ENCODE data around the gene IQCM. TPM values are rescaled to one million over a fixed set of nuclear protein-coding genes. Genes with fewer than 3 reads are reported as not detected.

IQCM gene
- total and polyA plus RNA-seq, 2 donors (not counting 3 experiments of a cell fraction or from before 2014, with no cell fraction given), result not detected

DNA sequence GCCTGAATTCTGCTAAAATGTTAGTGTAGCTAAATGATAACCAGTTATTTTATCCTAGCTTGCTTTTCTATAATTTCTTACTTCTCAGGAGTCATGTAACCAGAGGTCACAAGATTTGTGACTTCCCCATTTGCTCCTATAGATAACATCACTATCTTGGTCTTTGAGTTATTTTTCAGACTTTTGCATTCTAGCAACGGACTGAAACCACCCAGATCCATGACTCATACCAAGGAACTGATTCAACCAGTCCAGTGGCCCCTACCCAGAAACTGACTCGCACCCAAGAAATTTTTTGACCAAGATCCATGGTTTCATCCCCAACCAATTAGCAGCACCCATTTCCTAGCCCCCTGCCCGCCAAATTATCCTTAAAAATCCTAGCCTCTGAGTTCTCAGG is 50.0 kb downstream of the IQCM start:
- POLR2A ChIA-PET, result no interaction called here
- Histone ChIP-seq H3K9ac (replicated peaks; ENCODE audit: extremely low read depth, insufficient read depth, low read length) (no peak overlapping the region), H4K20me1 (replicated peaks; ENCODE audit: control insufficient read depth, extremely low read depth, insufficient read depth, low read length) (no peaks in the 10 kb centered on the region), H3K9me1 (replicated peaks; ENCODE audit: control insufficient read depth, extremely low read depth, insufficient read depth, low read length) (no peaks in the 10 kb centered on the region), H3K4me2 (ENCODE audit: insufficient read depth, low read length) (no peak overlapping the region), H3K27ac (ENCODE audit: insufficient read depth, low read depth, low read length) (no peak overlapping the region), H3K9me3 (replicated peaks; ENCODE audit: control insufficient read depth, insufficient read depth, low read length) (no peaks in the 10 kb centered on the region), H3K79me2 (ENCODE audit: control insufficient read depth, insufficient read depth, low read length) (no peaks in the 10 kb centered on the region), H3K4me1 (ENCODE audit: control insufficient read depth, extremely low read depth, insufficient read depth, low read length) (peaks cover 2% of the 10 kb centered on the region), H3K4me3 (replicated peaks in 1 of 3; ENCODE audit: insufficient read depth in 1 of 3, low read depth in 1 of 3, low read length in 3 of 3) (no peak overlapping the region), H3K36me3 (ENCODE audit: control insufficient read depth in 2 of 2, extremely low read depth in 1 of 2, insufficient read depth in 2 of 2, low read length in 2 of 2) (no peaks in the 10 kb centered on the region), H2AFZ (ENCODE audit: low read depth, low read length) (no peak overlapping the region), H3K27me3 (ENCODE audit: control insufficient read depth in 2 of 2, insufficient read depth in 2 of 2, low read length in 2 of 2) (no peaks in the 10 kb centered on the region)
- TF ChIP-seq FOS (IDR thresholded peaks at IDR 0.05; ENCODE audit: borderline replicate concordance, insufficient read depth, low read length) (peak; percentile 90), GATA2 (IDR thresholded peaks at IDR 0.05; ENCODE audit: insufficient read depth, insufficient read length, low read depth, low read length) (peak; percentile 82), EZH2 (IDR thresholded peaks at IDR 0.05; ENCODE audit: borderline replicate concordance, low read depth, low read length, severe bottlenecking) (no peak), MAX (IDR thresholded peaks at IDR 0.05; ENCODE audit: insufficient read depth, insufficient read length) (no peak)
- TF ChIP-seq, protein P1, sequence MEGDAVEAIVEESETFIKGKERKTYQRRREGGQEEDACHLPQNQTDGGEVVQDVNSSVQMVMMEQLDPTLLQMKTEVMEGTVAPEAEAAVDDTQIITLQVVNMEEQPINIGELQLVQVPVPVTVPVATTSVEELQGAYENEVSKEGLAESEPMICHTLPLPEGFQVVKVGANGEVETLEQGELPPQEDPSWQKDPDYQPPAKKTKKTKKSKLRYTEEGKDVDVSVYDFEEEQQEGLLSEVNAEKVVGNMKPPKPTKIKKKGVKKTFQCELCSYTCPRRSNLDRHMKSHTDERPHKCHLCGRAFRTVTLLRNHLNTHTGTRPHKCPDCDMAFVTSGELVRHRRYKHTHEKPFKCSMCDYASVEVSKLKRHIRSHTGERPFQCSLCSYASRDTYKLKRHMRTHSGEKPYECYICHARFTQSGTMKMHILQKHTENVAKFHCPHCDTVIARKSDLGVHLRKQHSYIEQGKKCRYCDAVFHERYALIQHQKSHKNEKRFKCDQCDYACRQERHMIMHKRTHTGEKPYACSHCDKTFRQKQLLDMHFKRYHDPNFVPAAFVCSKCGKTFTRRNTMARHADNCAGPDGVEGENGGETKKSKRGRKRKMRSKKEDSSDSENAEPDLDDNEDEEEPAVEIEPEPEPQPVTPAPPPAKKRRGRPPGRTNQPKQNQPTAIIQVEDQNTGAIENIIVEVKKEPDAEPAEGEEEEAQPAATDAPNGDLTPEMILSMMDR (IDR thresholded peaks at IDR 0.05; ENCODE audit: extremely low read depth in 1 of 2, insufficient read depth in 1 of 2, low read depth in 1 of 2, low read length in 2 of 2), result no peak
- CTCF ChIA-PET, result no interaction called here
- DNase-seq (ENCODE audit: low read depth, low spot score) (no peak), FAIRE-seq (no peak)
- no TSS peak for BruUV-seq (replicated peaks)
- dilution Hi-C loops (cut with MboI; ENCODE audit: extremely low pct_ligation_motif_present, low sequenced_read_pairs), result no loop called here
- intact Hi-C loops (cut with micrococcal nuclease), result no loop called here

- H3K9me1 ChIP-seq (replicated peaks; ENCODE audit: control insufficient read depth, extremely low read depth, insufficient read depth, low read length), result no peaks in the 10 kb centered on the region
- POLR2A ChIA-PET, result no interaction called here
- no peaks in the 10 kb centered on the region for H3K36me3 ChIP-seq (ENCODE audit: control insufficient read depth in 2 of 2, extremely low read depth in 1 of 2, insufficient read depth in 2 of 2, low read length in 2 of 2)
- no peak for TF ChIP-seq EZH2 (IDR thresholded peaks at IDR 0.05; ENCODE audit: borderline replicate concordance, low read depth, low read length, severe bottlenecking)
- TF ChIP-seq, protein P1 (IDR thresholded peaks at IDR 0.05; ENCODE audit: extremely low read depth in 1 of 2, insufficient read depth in 1 of 2, low read depth in 1 of 2, low read length in 2 of 2), result no peak
- TF ChIP-seq POLR2A (IDR thresholded peaks at IDR 0.05; ENCODE audit: low read depth, low read length), result no peak
- TF ChIP-seq GATA2 (IDR thresholded peaks at IDR 0.05; ENCODE audit: insufficient read depth, insufficient read length, low read depth, low read length), result no peak
- no peak for TF ChIP-seq MAX (IDR thresholded peaks at IDR 0.05; ENCODE audit: insufficient read depth, insufficient read length)
- no peak for TF ChIP-seq FOS (IDR thresholded peaks at IDR 0.05; ENCODE audit: borderline replicate concordance, insufficient read depth, low read length)
- no peaks in the 10 kb centered on the region for H3K4me1 ChIP-seq (ENCODE audit: control insufficient read depth, extremely low read depth, insufficient read depth, low read length)
- H3K4me2 ChIP-seq (ENCODE audit: insufficient read depth, low read length), result no peak overlapping the region
- no peaks in the 10 kb centered on the region for H4K20me1 ChIP-seq (replicated peaks; ENCODE audit: control insufficient read depth, extremely low read depth, insufficient read depth, low read length)
- DNase-seq (ENCODE audit: low read depth, low spot score) (no peak), FAIRE-seq (no peak)
- no peak overlapping the region for H3K9ac ChIP-seq (replicated peaks; ENCODE audit: extremely low read depth, insufficient read depth, low read length)
- CTCF ChIA-PET, result no interaction called here
- BruUV-seq (replicated peaks), result no TSS peak
- no peaks in the 10 kb centered on the region for H3K9me3 ChIP-seq (replicated peaks; ENCODE audit: control insufficient read depth, insufficient read depth, low read length)
- intact Hi-C loops (cut with micrococcal nuclease) (no loop called here), dilution Hi-C loops (cut with MboI; ENCODE audit: extremely low pct_ligation_motif_present, low sequenced_read_pairs) (no loop called here)
- no peak overlapping the region for H3K27ac ChIP-seq (ENCODE audit: insufficient read depth, low read depth, low read length)
- H2AFZ ChIP-seq (ENCODE audit: low read depth, low read length), result no peak overlapping the region
- no peak overlapping the region for H3K4me3 ChIP-seq (replicated peaks in 1 of 3; ENCODE audit: insufficient read depth in 1 of 3, low read depth in 1 of 3, low read length in 3 of 3)
- no peaks in the 10 kb centered on the region for H3K27me3 ChIP-seq (ENCODE audit: control insufficient read depth in 2 of 2, insufficient read depth in 2 of 2, low read length in 2 of 2)
- H3K79me2 ChIP-seq (ENCODE audit: control insufficient read depth, insufficient read depth, low read length), result no peaks in the 10 kb centered on the region
Observed at GRCh38 chr4:149755969-149756368, 59.7 kb downstream of the IQCM start.
